Measurements from ENCODE around the gene DGKI. TPM values are rescaled to one million over a fixed set of nuclear protein-coding genes. Genes with fewer than 3 reads are reported as not detected.

The DGKI gene
- total and polyA plus RNA-seq, 2 of the 13 experiments (the other 11 are each of a cell fraction or from before 2014, with no cell fraction given): 0.09 to 0.17 TPM

- TF ChIP-seq ZNF468 (CRISPR knock-in tag; IDR thresholded peaks at IDR 0.05) (no peak), CBX5 (CRISPR knock-in tag; IDR thresholded peaks at IDR 0.05; ENCODE audit: borderline replicate concordance) (no peak), ZNF704 (CRISPR knock-in tag; IDR thresholded peaks at IDR 0.05; ENCODE audit: borderline replicate concordance) (no peak), PRPF4 (IDR thresholded peaks at IDR 0.05; ENCODE audit: low read depth, low read length, poor library complexity, severe bottlenecking) (no peak), ARHGAP35 (CRISPR knock-in tag; IDR thresholded peaks at IDR 0.05; ENCODE audit: borderline replicate concordance) (no peak), SMAD1 (CRISPR knock-in tag; IDR thresholded peaks at IDR 0.05; ENCODE audit: borderline replicate concordance, low read depth) (no peak), YY1 (IDR thresholded peaks at IDR 0.05; ENCODE audit: insufficient read depth, insufficient replicate concordance, low read depth, low read length) (no peak), ZNF235 (CRISPR knock-in tag; IDR thresholded peaks at IDR 0.05; ENCODE audit: borderline replicate concordance) (no peak), PREB (CRISPR knock-in tag; IDR thresholded peaks at IDR 0.05) (no peak), SNAPC2 (CRISPR knock-in tag; IDR thresholded peaks at IDR 0.05) (no peak), LCORL (IDR thresholded peaks at IDR 0.05) (no peak), LCORL (CRISPR knock-in tag; IDR thresholded peaks at IDR 0.05) (no peak), NRL (CRISPR knock-in tag; IDR thresholded peaks at IDR 0.05; ENCODE audit: borderline replicate concordance) (no peak)
- intact Hi-C loops (cut with micrococcal nuclease; ENCODE audit: unreplicated experiment) (no loop called here), in situ Hi-C loops (cut with HindIII; ENCODE audit: extremely low pct_ligation_motif_present, low pct_unique_long_range_greater_than_20kb) (no loop called here)
- Histone ChIP-seq H4K20me1 (ENCODE audit: insufficient read depth, low read length) (no peaks in the 10 kb centered on the region), H3K27ac (ENCODE audit: extremely low read length, insufficient read depth, low read length) (no peak overlapping the region), H3K4me1 (ENCODE audit: insufficient read depth, low read length) (no peaks in the 10 kb centered on the region), H3K9ac (ENCODE audit: insufficient read depth, low read depth, low read length) (no peak overlapping the region), H3K27me3 (ENCODE audit: control insufficient read depth in 1 of 2, insufficient read depth in 2 of 2, low read length in 2 of 2) (no peaks in the 10 kb centered on the region; a peak in 1 of 5 replicates), H3K36me3 (replicated peaks in 1 of 2; ENCODE audit: control insufficient read depth in 1 of 2, insufficient read depth in 2 of 2, low read length in 2 of 2) (no peaks in the 10 kb centered on the region), H2AFZ (ENCODE audit: low read length) (no peak overlapping the region), H3K4me3 (replicated peaks in 1 of 3; ENCODE audit: insufficient read depth in 1 of 3, low read depth in 2 of 3, low read length in 3 of 3) (no peak overlapping the region), H3K79me2 (ENCODE audit: insufficient read depth, low read length) (no peaks in the 10 kb centered on the region), H3K9me3 (ENCODE audit: low read length) (no peaks in the 10 kb centered on the region), H3K4me2 (ENCODE audit: low read depth, low read length) (no peak overlapping the region)
- no peak for DNase-seq (ENCODE audit: low spot score)
- no peak for ATAC-seq
- FAIRE-seq: no peak
- POLR2A ChIA-PET: no interaction called here
- CTCF ChIA-PET (ENCODE audit: low intra/inter-chr PET ratio, low total read pairs): no interaction called here
- no TSS peak for BruUV-seq (replicated peaks)
Measured at GRCh38 chr7:137434530-137434929, 412.2 kb downstream of the DGKI start.
